OCI-LY1 (cell line): ENCODE results near the gene SHLD2.
A peak's percentile ranks its signal among the peaks of the same experiment; 100 is the strongest.
"Not testable (repeated sequence)": the region's sequence is repeated elsewhere in the genome, so short reads cannot be mapped to it uniquely, and the experiment has no call there.

Source experiments
- H2AFZ ChIP-seq: fragments of 200-600 bp; sonication (generic), shearing (Covaris generic); 2 replicates; pipeline ENCODE4 v1.6.0; 2014; ENCODE audit warnings: antibody characterized with exemption, mild to moderate bottlenecking, low read length
- H3F3A ChIP-seq: fragments of 200-600 bp; sonication (generic), shearing (Covaris generic); 2 replicates; pipeline ENCODE4 v1.6.0; 2014; ENCODE audit warnings: mild to moderate bottlenecking, antibody characterized with exemption, low read length, moderate library complexity; ENCODE audit not compliant: insufficient read depth
- H3K27ac ChIP-seq: fragments of 200-600 bp; sonication (generic); 2 replicates; pipeline ENCODE4 v1.5.1; 2014; ENCODE audit warnings: low read length, mixed run types, mild to moderate bottlenecking, low read depth; ENCODE audit not compliant: poor library complexity, severe bottlenecking
- H3K27me3 ChIP-seq: fragments of 200-600 bp; sonication (generic); 2 replicates; pipeline ENCODE4 v1.6.0; 2014; ENCODE audit warnings: antibody characterized with exemption, mild to moderate bottlenecking, low read length, moderate library complexity; ENCODE audit not compliant: insufficient read depth
- H3K36me3 ChIP-seq: fragments of 200-600 bp; sonication (generic); 2 replicates; pipeline ENCODE4 v1.6.1; 2014; ENCODE audit warnings: mild to moderate bottlenecking, antibody characterized with exemption, low read length, moderate library complexity, mixed read lengths; ENCODE audit not compliant: insufficient read depth
- H3K4me1 ChIP-seq: fragments of 200-600 bp; sonication (generic); 2 replicates; pipeline ENCODE4 v1.5.1; 2014; ENCODE audit warnings: mild to moderate bottlenecking, low read length, moderate library complexity; ENCODE audit not compliant: insufficient read depth, severe bottlenecking
- H3K4me2 ChIP-seq: fragments of 200-600 bp; sonication (generic), shearing (Covaris generic); 2 replicates; pipeline ENCODE4 v1.6.1; 2014; ENCODE audit warnings: low read length
- H3K4me3 ChIP-seq: fragments of 200-600 bp; sonication (generic); 2 replicates; pipeline ENCODE4 v1.5.1; 2014; ENCODE audit warnings: low read length, low read depth, mild to moderate bottlenecking, mixed read lengths; ENCODE audit not compliant: poor library complexity, severe bottlenecking
- H3K79me2 ChIP-seq: fragments of 200-600 bp; shearing (Covaris generic); 2 replicates; pipeline ENCODE4 v1.6.1; 2016; ENCODE audit warnings: mixed run types, low read length, mixed read lengths; ENCODE audit not compliant: insufficient read depth
- H3K9ac ChIP-seq: fragments of 200-600 bp; sonication (generic), shearing (Covaris generic); 2 replicates; pipeline ENCODE4 v1.6.1; 2014; ENCODE audit warnings: mild to moderate bottlenecking, low read length, mixed read lengths
- H3K9me2 ChIP-seq: fragments of 200-600 bp; sonication (generic), shearing (Covaris generic); 2 replicates; pipeline ENCODE4 v1.6.1; 2014; ENCODE audit warnings: low read depth, mild to moderate bottlenecking, low read length, mixed read lengths
- H3K9me3 ChIP-seq: fragments of 200-600 bp; shearing (Covaris generic); 2 replicates; pipeline ENCODE4 v1.6.1; 2014; ENCODE audit warnings: low read length, mixed read lengths
- H4K20me1 ChIP-seq: fragments of 200-600 bp; sonication (generic), shearing (Covaris generic); 2 replicates; pipeline ENCODE4 v1.6.0; 2016; ENCODE audit warnings: mild to moderate bottlenecking, low read length; ENCODE audit not compliant: insufficient read depth
- CTCF ChIP-seq: fragments of 200-600 bp; sonication (generic), shearing (Covaris generic); IDR thresholded peaks from 2 replicates; pipeline ENCODE4 v1.5.1; 2017; ENCODE audit warnings: mild to moderate bottlenecking, antibody characterized with exemption, low read length, moderate library complexity, mixed read lengths
- EZH2 ChIP-seq: fragments of 200-600 bp; sonication (generic), shearing (Covaris generic); IDR thresholded peaks from 2 replicates; pipeline ENCODE4 v1.8.0; 2017; ENCODE audit warnings: borderline replicate concordance, mixed run types, mild to moderate bottlenecking, antibody characterized with exemption, low read length, moderate library complexity, mixed read lengths

The SHLD2 gene

DNA sequence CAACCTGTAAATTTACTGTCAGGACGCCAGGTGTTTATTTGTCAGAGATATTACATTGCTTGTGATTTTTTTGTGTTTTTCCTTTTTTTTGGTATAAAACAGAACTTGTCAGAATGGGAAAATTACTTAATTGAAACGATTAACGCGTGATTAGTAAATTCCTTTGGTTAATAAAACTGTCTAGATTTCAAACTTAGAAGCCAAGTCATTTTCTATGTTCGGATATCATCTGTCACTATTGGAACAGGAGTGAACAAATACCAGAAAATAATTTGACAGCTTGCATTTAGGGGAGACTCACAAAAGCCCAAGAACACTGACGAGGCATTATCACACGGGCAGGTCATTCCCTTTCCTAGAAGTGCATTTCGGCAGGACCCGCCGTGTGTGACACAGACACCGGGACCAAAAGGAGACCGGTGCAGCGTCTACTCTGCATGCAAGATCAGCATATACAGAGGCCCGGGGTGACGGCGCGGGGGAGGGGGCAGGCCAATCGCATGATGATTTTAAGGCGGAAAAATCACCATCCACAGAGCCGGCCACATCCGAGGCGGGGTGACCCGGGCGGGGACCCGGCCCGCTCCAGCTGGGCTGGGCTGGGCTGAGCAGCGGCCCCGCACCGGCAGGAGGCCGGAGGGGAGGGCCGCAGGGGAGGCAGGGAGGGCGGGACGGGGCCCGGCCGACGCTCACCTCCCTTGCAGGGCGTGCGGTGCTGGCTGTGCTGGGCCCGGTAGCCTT lies 1.2 kb upstream of the SHLD2 start:
- H3K27me3 ChIP-seq = no peaks in the 10 kb centered on the region
- H3K27ac ChIP-seq = peak overlapping the region; percentile 46
- TF ChIP-seq CTCF (no peak), EZH2 (no peak)
- H3K9me2 ChIP-seq = no peaks in the 10 kb centered on the region
- H3F3A ChIP-seq = no peaks in the 10 kb centered on the region
- H3K9ac ChIP-seq = peak overlapping the region; percentile 78
- H4K20me1 ChIP-seq = no peaks in the 10 kb centered on the region
- peak overlapping the region; percentile 69 for H3K4me3 ChIP-seq
- H3K36me3 ChIP-seq = peaks cover 26% of the 10 kb centered on the region
- H3K79me2 ChIP-seq = peaks cover 45% of the 10 kb centered on the region
- H3K9me3 ChIP-seq = no peaks in the 10 kb centered on the region
- peaks cover 37% of the 10 kb centered on the region for H3K4me1 ChIP-seq
- H3K4me2 ChIP-seq = peak overlapping the region; percentile 76
- H2AFZ ChIP-seq = no peak overlapping the region

- 0 out of 2 replicates have a peak overlapping the region, but pooled peaks have one; percentile 66 for H2AFZ ChIP-seq
- H3K4me1 ChIP-seq = peaks cover 37% of the 10 kb centered on the region
- no peaks in the 10 kb centered on the region for H3F3A ChIP-seq
- H3K4me2 ChIP-seq = peak overlapping the region; percentile 86
- H3K9ac ChIP-seq = peak overlapping the region; percentile 91
- 0 out of 2 replicates have a peak, but pooled peaks cover 2% of the 10 kb centered on the region for H3K9me3 ChIP-seq
- H3K27ac ChIP-seq = peak overlapping the region; percentile 63
- no peaks in the 10 kb centered on the region for H4K20me1 ChIP-seq
- H3K27me3 ChIP-seq = no peaks in the 10 kb centered on the region
- H3K9me2 ChIP-seq = no peaks in the 10 kb centered on the region
- peak overlapping the region; percentile 97 for H3K4me3 ChIP-seq
- H3K36me3 ChIP-seq = peaks cover 30% of the 10 kb centered on the region
- H3K79me2 ChIP-seq = peaks cover 30% of the 10 kb centered on the region
- no peak for TF ChIP-seq EZH2
- TF ChIP-seq CTCF = no peak
Measured at GRCh38 chr10:87095236-87095945, 385 bp downstream of the SHLD2 start.

DNA sequence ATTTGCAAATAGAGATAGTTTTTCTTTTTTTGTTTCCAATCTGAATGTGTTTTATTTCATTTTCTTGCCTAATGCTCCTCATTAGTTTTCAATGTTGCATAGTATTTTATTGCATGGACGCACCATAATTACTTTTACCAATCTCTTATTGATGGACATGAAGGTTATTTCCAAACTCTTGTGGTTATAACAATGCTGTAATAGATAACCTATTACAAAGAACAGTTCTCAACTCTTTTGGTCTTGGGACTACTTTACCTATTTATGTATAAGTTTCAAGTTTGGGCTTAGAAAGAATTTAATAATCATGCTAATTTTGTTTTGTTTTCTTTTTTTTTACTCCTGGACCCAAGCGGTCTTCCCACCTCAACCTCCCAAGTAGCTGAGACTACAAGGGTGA lies 7.0 kb downstream of the SHLD2 start:
- H3K9me3 ChIP-seq = 0 out of 2 replicates have a peak, but pooled peaks cover 2% of the 10 kb centered on the region
- H3K4me2 ChIP-seq = no peak overlapping the region
- peaks cover 63% of the 10 kb centered on the region for H3K36me3 ChIP-seq
- no peak overlapping the region for H3K4me3 ChIP-seq
- no peaks in the 10 kb centered on the region for H3K9me2 ChIP-seq
- no peaks in the 10 kb centered on the region for H4K20me1 ChIP-seq
- no peak overlapping the region for H2AFZ ChIP-seq
- H3F3A ChIP-seq = no peaks in the 10 kb centered on the region
- no peaks in the 10 kb centered on the region for H3K79me2 ChIP-seq
- no peaks in the 10 kb centered on the region for H3K4me1 ChIP-seq
- TF ChIP-seq EZH2 = no peak
- TF ChIP-seq CTCF = no peak
- H3K9ac ChIP-seq = no peak overlapping the region
- no peak overlapping the region for H3K27ac ChIP-seq
- no peaks in the 10 kb centered on the region for H3K27me3 ChIP-seq

DNA sequence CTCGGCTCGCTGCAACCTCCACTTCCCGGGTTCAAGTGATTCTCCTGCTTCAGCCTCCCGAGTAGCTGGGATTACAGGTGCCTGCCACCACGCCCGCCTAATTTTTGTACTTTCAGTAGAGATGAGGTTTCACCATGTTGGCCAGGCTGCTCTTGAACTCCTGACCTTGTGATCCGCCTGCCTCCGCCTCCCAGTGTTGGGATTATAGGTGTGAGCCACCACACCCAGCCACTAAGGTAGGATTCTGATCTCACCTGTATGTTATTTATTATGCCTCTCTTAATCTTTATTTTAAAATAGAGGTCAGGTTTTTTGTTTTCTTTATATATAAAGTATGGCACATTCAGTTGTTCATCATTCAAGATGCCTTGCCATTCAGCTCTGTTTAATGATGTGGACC lies 9.7 kb downstream of the SHLD2 start:
- not testable (repeated sequence) for H3K4me2 ChIP-seq, H3K27ac ChIP-seq, H3K4me3 ChIP-seq, H3F3A ChIP-seq, H3K79me2 ChIP-seq, H2AFZ ChIP-seq, H3K27me3 ChIP-seq, H3K9ac ChIP-seq, H3K9me2 ChIP-seq, H3K4me1 ChIP-seq, H4K20me1 ChIP-seq, H3K9me3 ChIP-seq
- H3K36me3 ChIP-seq = peaks cover 62% of the 10 kb centered on the region
